ENCODE measurements around the gene RRAD. TPM values are rescaled to one million over a fixed set of nuclear protein-coding genes. Genes with fewer than 3 reads are reported as not detected.

RRAD gene
- total and polyA plus RNA-seq, 2 of the 4 experiments (the other 2 are of a cell fraction): 1.3 to 2.1 TPM

DNA sequence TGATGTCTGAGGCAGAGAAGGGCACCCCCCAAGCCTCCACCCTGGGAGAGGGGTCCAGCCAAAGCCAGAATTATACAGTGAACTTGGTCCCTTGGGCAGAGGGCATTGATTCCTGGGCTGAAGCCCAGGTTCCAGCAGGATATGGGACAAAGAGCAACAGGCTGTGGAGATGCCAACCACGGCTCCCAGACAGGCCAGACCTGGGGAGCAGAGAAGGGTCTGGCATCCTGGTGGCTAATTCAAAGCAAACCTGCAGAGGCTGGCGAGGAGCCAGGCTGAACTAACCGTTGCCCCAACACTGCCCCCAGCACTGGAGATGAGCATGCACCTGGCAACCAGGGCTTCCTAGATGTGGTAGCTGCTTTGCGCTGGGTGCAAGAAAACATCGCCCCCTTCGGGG lies 38.7 kb upstream of the RRAD start:
- WGBS, 2 experiments (ENCODE audit: extremely low coverage in 2 of 2, insufficient read length in 1 of 2): 53% methylated on average over 3 of the region's 6 CpGs; no CpG with 5 or more reads in 1 of the 2 experiments
- H2BK120ac ChIP-seq (ENCODE audit: low read depth, low read length): no peak overlapping the region
- H4K5ac ChIP-seq (ENCODE audit: low read depth, low read length): no peak overlapping the region
- no peak overlapping the region for H3K18ac ChIP-seq (ENCODE audit: low read depth, low read length)
- no peaks in the 10 kb centered on the region for H3K4me1 ChIP-seq (ENCODE audit: control insufficient read depth, insufficient read depth, low read length)
- BruUV-seq (replicated peaks): no TSS peak
- H3K4ac ChIP-seq (ENCODE audit: low read depth, low read length): no peak overlapping the region
- no peak overlapping the region for H3K4me2 ChIP-seq (ENCODE audit: low read depth, low read length)
- DNase-seq (no peak), ATAC-seq (ENCODE audit: low read depth) (no peak)
- no peak overlapping the region for H3K14ac ChIP-seq (replicated peaks; ENCODE audit: low read depth, low read length)
- H4K20me1 ChIP-seq (ENCODE audit: insufficient read depth, low read length): no peaks in the 10 kb centered on the region
- no peak overlapping the region for H2AK5ac ChIP-seq (ENCODE audit: low read depth, low read length)
- H2AFZ ChIP-seq (replicated peaks; ENCODE audit: low read length, poor library complexity): no peak overlapping the region
- dilution Hi-C loops (cut with HindIII; ENCODE audit: low sequenced_read_pairs, unreplicated experiment): no loop called here
- intact Hi-C loops (cut with micrococcal nuclease): no loop called here
- no peak overlapping the region for H2BK15ac ChIP-seq (ENCODE audit: low read depth, low read length)
- H3K9ac ChIP-seq (ENCODE audit: low read depth, low read length): no peak overlapping the region
- no peak overlapping the region for H3K56ac ChIP-seq (ENCODE audit: extremely low read depth, insufficient read depth, low read length)
- no peak overlapping the region for H4K91ac ChIP-seq (ENCODE audit: insufficient read depth, low read depth, low read length)
- no peak for TF ChIP-seq CHD1 (IDR thresholded peaks at IDR 0.05; ENCODE audit: low read depth, low read length)
- no peak for TF ChIP-seq MXI1 (IDR thresholded peaks at IDR 0.05; ENCODE audit: borderline replicate concordance, low read depth, low read length)
- TF ChIP-seq RAD21 (IDR thresholded peaks at IDR 0.05; ENCODE audit: low read length): no peak
- TF ChIP-seq, protein P1, sequence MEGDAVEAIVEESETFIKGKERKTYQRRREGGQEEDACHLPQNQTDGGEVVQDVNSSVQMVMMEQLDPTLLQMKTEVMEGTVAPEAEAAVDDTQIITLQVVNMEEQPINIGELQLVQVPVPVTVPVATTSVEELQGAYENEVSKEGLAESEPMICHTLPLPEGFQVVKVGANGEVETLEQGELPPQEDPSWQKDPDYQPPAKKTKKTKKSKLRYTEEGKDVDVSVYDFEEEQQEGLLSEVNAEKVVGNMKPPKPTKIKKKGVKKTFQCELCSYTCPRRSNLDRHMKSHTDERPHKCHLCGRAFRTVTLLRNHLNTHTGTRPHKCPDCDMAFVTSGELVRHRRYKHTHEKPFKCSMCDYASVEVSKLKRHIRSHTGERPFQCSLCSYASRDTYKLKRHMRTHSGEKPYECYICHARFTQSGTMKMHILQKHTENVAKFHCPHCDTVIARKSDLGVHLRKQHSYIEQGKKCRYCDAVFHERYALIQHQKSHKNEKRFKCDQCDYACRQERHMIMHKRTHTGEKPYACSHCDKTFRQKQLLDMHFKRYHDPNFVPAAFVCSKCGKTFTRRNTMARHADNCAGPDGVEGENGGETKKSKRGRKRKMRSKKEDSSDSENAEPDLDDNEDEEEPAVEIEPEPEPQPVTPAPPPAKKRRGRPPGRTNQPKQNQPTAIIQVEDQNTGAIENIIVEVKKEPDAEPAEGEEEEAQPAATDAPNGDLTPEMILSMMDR (conservative IDR thresholded peaks at IDR 0.05; ENCODE audit: low read depth, low read length): no peak
- no peak for TF ChIP-seq ELK1 (IDR thresholded peaks at IDR 0.05; ENCODE audit: borderline replicate concordance, low read depth, low read length)
- no peak for TF ChIP-seq RFX5 (IDR thresholded peaks at IDR 0.05; ENCODE audit: low read depth, low read length)
- no peak for TF ChIP-seq NFE2L2 (IDR thresholded peaks at IDR 0.05; ENCODE audit: low read depth, low read length)
- no peak for TF ChIP-seq SMC3 (IDR thresholded peaks at IDR 0.05; ENCODE audit: low read depth, low read length)
- TF ChIP-seq, protein P2, sequence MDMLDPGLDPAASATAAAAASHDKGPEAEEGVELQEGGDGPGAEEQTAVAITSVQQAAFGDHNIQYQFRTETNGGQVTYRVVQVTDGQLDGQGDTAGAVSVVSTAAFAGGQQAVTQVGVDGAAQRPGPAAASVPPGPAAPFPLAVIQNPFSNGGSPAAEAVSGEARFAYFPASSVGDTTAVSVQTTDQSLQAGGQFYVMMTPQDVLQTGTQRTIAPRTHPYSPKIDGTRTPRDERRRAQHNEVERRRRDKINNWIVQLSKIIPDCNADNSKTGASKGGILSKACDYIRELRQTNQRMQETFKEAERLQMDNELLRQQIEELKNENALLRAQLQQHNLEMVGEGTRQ (IDR thresholded peaks at IDR 0.05; ENCODE audit: low read depth, low read length): no peak
- TF ChIP-seq POLR2A (IDR thresholded peaks at IDR 0.05; ENCODE audit: low read depth, low read length): no peak
- no peak overlapping the region for H2AK9ac ChIP-seq (replicated peaks; ENCODE audit: low read depth, low read length, poor library complexity)
- H3K9me3 ChIP-seq (ENCODE audit: control insufficient read depth, insufficient read depth, low read length): no peaks in the 10 kb centered on the region
- peaks cover 41% of the 10 kb centered on the region for H3K27me3 ChIP-seq (ENCODE audit: control insufficient read depth, insufficient read depth, low read length)
- no peak overlapping the region for H3K27ac ChIP-seq (ENCODE audit: insufficient read depth, low read length)
- H3K36me3 ChIP-seq (ENCODE audit: control insufficient read depth, insufficient read depth, low read length): no peaks in the 10 kb centered on the region
- peaks cover 3% of the 10 kb centered on the region; the same call in 1 of the 2 replicates for H3K9me1 ChIP-seq (ENCODE audit: insufficient read depth, low read length)
- in situ Hi-C loops (cut with MboI; ENCODE audit: low sequenced_read_pairs): loop anchor here (5.0 to 10.0 kb wide), 2 partner anchors 193 to 491 kb away; partner anchors contain the start of genes FBXL8 and TRADD
- no peak overlapping the region for H2BK20ac ChIP-seq (ENCODE audit: low read depth, low read length)
- no peak overlapping the region for H2BK5ac ChIP-seq (ENCODE audit: low read depth, low read length, poor library complexity, severe bottlenecking)
- H3K23ac ChIP-seq (ENCODE audit: low read depth, low read length): no peak overlapping the region
- ChIA-PET CTCF (interaction anchor here (0.6 kb wide), 1 partner anchor 522 kb away, joined by 3 read pairs; no protein-coding TSS in a partner anchor), POLR2A (ENCODE audit: unreplicated experiment) (no interaction called here)
- no peak overlapping the region for H4K8ac ChIP-seq (ENCODE audit: low read depth in 2 of 2, low read length in 2 of 2)
- no peak overlapping the region for H3K4me3 ChIP-seq (ENCODE audit: insufficient read depth, low read depth, low read length)
- H3K79me1 ChIP-seq (ENCODE audit: low read depth in 1 of 2, low read length in 2 of 2): no peaks in the 10 kb centered on the region

Data from IMR-90 (cell line).